ENCODE results near the gene NFASC. TPM values are rescaled to one million over a fixed set of nuclear protein-coding genes. Genes with fewer than 3 reads are reported as not detected.

NFASC gene
- total RNA-seq, 2 donors from 2014 or later = 0.27 TPM; not detected in 1

DNA sequence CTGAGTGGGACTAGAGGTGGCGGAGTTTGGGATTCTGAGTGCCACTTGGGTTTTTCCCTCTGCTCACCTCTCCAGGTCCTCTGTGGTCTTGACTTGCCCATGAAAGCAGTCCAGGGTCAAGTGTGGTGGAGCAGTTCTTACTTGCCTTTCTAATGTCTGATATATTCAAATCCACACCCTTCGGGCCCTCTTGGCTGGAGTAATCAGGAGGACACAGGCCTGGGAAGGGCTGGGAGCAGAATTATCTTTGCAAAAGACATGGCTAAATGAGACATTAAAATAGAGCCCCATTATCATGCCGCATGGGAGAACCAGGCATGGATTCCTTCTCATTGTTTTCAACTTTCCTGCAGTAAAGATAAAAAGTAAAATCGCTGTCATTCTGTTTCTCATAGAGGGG lies 74.0 kb downstream of the NFASC start:
- H3K36me3 Mint-ChIP-seq (ENCODE audit: low read depth) = peaks cover 3% of the 10 kb centered on the region
- DNase-seq = no peak
- peaks cover 8% of the 10 kb centered on the region for H3K4me1 Mint-ChIP-seq
- H3K9me3 ChIP-seq (ENCODE audit: control insufficient read depth, low read length, poor library complexity, severe bottlenecking) = no peaks in the 10 kb centered on the region
- no peak overlapping the region for H3K4me3 Mint-ChIP-seq
- ATAC-seq = no peak
- H3K27me3 Mint-ChIP-seq = peaks cover 43% of the 10 kb centered on the region
- H3K27ac Mint-ChIP-seq = no peak overlapping the region

DNA sequence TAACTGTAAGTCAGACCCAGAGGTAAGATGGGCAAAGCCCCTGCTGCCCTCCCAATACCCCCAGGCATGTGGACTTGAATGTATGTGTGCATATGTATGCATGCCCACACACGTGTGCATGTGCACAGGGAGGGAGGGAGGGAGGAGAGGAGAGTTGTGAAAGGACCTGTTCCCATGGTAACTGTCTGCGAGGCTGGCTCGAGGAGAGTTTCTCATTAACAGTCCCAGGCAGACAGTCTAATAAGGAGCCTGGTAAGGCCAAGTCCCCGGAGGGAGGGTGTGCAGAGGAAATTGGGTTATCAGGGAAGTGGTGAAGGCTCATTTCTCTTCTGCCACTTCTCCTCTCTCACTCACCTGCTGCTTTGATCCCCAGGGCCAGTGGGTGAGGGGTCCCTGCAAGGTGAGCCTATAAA lies 74.9 kb downstream of the NFASC start:
- no peaks in the 10 kb centered on the region for H3K9me3 ChIP-seq (ENCODE audit: control insufficient read depth, low read length, poor library complexity, severe bottlenecking)
- no peak overlapping the region for H3K27ac Mint-ChIP-seq
- ATAC-seq = no peak

DNA sequence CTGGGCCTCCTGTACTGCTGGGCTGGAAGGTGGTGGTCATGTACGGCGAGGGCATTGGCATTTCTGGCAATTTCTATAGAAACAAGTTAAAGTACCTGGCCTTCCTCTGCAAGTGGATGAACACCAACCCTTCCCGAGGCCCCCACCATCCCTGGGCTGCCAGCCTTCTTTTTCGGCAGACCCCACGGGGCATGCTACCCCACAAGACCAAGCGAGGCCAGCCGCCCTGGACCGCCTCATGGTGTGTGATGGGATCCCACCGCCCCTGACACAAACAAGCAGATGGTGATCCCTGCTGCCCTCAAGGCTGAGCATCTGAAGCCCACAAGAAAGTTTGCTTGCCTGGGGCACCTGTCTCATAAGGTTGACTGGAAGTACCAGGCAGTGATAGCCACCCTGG lies 76.0 kb downstream of the NFASC start:
- Mint-ChIP-seq H3K36me3 (ENCODE audit: low read depth) (peaks cover 3% of the 10 kb centered on the region), H3K27me3 (peaks cover 50% of the 10 kb centered on the region), H3K4me3 (no peak overlapping the region), H3K4me1 (peaks cover 8% of the 10 kb centered on the region), H3K27ac (no peak overlapping the region)
- H3K9me3 ChIP-seq (ENCODE audit: control insufficient read depth, low read length, poor library complexity, severe bottlenecking) = no peaks in the 10 kb centered on the region
- no peak for ATAC-seq
- DNase-seq = no peak

More for the DNA sequence above, 74.9 kb downstream of the NFASC start:
- Mint-ChIP-seq H3K27me3 (peaks cover 49% of the 10 kb centered on the region), H3K4me3 (no peak overlapping the region), H3K36me3 (ENCODE audit: low read depth) (peaks cover 3% of the 10 kb centered on the region), H3K4me1 (peaks cover 8% of the 10 kb centered on the region)
- DNase-seq = no peak

DNA sequence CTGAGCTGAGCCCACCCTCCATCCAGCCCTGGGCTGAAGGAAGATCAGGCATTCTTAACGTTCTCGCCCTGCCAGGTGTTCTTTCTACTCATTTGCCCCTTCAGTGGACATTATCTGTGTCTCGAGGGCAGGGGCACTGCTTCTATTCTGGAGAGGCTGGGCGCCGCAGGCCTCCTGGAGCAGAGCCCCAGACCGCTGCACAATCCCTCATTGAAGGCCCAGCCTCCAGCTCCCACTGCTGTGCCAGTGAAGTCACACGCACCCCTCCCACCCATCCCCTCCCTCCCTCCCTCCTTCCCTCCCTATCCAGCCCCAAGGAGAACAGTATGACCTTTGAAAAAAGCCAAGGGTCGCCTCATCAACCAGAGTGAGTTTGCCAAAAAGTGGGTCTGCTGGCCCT lies 76.7 kb downstream of the NFASC start:
- Mint-ChIP-seq H3K36me3 (ENCODE audit: low read depth) (peaks cover 3% of the 10 kb centered on the region), H3K27ac (no peak overlapping the region), H3K4me3 (no peak overlapping the region), H3K4me1 (peaks cover 8% of the 10 kb centered on the region), H3K27me3 (peaks cover 50% of the 10 kb centered on the region)
- no peak for DNase-seq
- H3K9me3 ChIP-seq (ENCODE audit: control insufficient read depth, low read length, poor library complexity, severe bottlenecking) = no peaks in the 10 kb centered on the region
- ATAC-seq = no peak

DNA sequence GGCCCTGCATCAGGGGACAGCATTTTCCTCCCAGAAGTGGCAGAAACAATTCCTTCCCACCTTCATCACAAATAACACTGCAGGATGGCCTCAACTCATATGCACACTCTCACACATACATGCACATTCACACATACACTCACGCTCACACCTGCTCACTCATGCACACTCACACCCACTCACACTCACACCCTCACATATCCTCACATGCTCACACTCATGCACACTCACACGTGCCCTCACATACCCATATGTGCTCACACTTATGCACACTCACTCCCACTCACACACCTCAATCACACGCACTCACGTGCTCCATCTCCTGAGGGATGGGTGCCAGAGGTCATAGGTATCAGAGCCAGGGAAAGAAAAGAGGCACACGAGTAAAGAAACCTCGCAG lies 77.1 kb downstream of the NFASC start:
- DNase-seq (no peak), ATAC-seq (no peak)
- no peaks in the 10 kb centered on the region for H3K9me3 ChIP-seq (ENCODE audit: control insufficient read depth, low read length, poor library complexity, severe bottlenecking)
- Mint-ChIP-seq H3K27me3 (peaks cover 50% of the 10 kb centered on the region), H3K4me3 (no peak overlapping the region), H3K36me3 (ENCODE audit: low read depth) (peaks cover 3% of the 10 kb centered on the region), H3K27ac (no peak overlapping the region), H3K4me1 (peaks cover 8% of the 10 kb centered on the region)

DNA sequence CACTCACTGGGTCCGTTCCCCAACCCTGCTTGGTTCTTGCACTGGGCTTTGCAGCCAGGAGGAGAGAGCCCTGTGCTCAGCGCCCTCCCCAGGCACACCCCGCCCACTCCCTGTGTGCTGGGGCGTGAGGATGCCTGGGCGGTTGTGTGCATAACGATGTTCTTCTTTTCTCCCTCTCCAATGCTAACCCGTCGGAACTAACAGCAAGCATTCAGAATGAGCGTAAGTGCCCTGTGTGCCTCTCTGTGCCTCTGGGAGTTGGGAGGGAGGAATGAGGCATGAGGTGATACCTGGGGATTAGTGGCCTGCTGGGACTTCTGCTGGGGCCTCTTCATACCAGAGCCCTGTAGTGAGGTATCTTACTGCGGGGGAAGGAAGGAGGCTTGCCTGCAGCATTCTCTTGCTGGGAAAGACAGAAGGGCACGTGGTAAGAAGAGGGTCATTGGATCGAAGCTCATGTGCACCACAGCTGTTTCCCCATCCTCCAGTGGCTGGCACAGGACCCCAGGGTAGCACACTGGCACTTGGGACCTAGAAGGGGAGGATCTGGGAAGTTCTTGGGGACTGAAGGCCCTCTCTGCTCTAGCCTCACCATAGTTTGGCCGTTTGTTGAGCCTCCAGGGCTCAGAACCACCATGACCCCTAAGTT lies 79.8 kb downstream of the NFASC start:
- H3K4me1 Mint-ChIP-seq = peaks cover 2% of the 10 kb centered on the region
- ATAC-seq (no peak), DNase-seq (no peak)
- no peak overlapping the region for H3K27ac Mint-ChIP-seq
- peaks cover 61% of the 10 kb centered on the region for H3K27me3 Mint-ChIP-seq
- no peaks in the 10 kb centered on the region for H3K9me3 ChIP-seq (ENCODE audit: control insufficient read depth, low read length, poor library complexity, severe bottlenecking)
- peaks cover 3% of the 10 kb centered on the region for H3K36me3 Mint-ChIP-seq (ENCODE audit: low read depth)
- H3K4me3 Mint-ChIP-seq = no peak overlapping the region

DNA sequence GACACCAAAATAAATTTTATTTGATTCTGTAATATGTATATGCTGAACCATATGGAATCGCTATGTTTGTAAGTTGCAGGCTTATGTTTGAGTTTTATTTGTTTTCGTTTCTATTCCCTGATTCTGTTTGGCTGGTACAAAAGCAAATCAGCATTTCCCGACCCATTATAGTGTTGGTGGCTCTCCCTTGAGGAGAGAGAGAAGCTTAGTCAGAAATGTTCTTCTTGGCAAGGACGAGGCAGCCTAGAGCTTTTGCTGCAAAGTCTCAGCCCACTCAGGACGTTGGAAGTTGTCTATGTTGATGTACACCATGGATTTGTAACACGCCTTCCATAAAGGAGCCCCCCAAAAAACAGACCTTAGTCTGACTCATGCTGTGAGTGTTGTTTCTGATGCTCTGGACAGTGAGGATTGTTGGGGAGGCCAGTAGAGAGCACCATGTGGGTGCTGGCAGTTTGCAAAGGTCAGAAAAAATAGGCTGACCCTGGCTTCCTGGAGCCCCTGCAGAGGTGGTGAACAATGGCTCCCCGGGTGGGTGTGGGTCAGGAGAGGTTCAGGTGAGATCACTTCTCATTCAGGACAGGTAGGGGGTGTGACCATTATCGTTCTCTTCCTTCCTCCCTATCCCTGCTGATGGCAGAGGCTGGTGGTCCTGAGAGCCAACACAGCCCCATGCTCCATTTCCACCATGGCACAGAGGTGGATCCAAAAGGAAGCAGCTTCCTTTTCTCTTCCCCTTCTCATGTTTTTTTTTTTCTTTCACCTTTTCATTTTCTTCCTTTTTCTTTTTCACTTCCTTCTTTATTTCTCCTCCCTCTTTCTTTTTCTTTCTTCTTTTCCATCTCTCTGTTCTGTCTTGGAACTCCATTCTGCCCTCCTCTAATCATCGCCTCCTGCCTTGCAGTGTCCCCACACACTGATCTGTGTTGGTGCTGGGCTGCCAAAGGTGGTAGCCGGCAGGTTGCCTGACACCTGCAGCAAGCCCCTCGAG lies 88.0 kb downstream of the NFASC start:
- peaks cover 8% of the 10 kb centered on the region for H3K36me3 Mint-ChIP-seq (ENCODE audit: low read depth)
- H3K4me3 Mint-ChIP-seq = no peak overlapping the region
- ATAC-seq (no peak), DNase-seq (no peak)
- peaks cover 3% of the 10 kb centered on the region for H3K4me1 Mint-ChIP-seq
- peak overlapping the region; percentile 43 for H3K27ac Mint-ChIP-seq
- peaks cover 95% of the 10 kb centered on the region for H3K27me3 Mint-ChIP-seq
- no peaks in the 10 kb centered on the region for H3K9me3 ChIP-seq (ENCODE audit: control insufficient read depth, low read length, poor library complexity, severe bottlenecking)

DNA sequence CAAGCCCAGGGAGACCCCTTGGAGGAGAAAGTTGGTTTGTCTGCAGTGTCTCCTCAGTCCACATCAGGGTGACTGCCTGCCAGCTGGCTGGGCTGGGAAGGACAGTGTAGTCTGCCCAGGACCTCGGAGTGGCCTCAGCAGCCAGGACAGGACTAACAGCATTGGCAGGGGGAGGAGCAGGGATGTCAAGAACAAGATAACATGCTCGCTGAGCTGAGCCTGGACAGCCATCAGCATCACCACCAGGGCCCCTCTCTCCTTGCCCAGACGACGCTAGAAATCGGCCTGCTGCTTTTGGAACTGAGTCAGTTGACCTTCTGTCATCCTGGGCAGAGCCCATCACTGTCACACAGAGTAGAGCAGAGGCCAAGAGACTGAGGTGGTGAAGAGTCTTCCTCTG lies 88.7 kb downstream of the NFASC start:
- no peak for ATAC-seq
- peaks cover 8% of the 10 kb centered on the region for H3K36me3 Mint-ChIP-seq (ENCODE audit: low read depth)
- H3K4me3 Mint-ChIP-seq = no peak overlapping the region
- peaks cover 92% of the 10 kb centered on the region for H3K27me3 Mint-ChIP-seq
- peaks cover 3% of the 10 kb centered on the region for H3K4me1 Mint-ChIP-seq
- peak overlapping the region; percentile 43 for H3K27ac Mint-ChIP-seq
- no peaks in the 10 kb centered on the region for H3K9me3 ChIP-seq (ENCODE audit: control insufficient read depth, low read length, poor library complexity, severe bottlenecking)
- DNase-seq = no peak

DNA sequence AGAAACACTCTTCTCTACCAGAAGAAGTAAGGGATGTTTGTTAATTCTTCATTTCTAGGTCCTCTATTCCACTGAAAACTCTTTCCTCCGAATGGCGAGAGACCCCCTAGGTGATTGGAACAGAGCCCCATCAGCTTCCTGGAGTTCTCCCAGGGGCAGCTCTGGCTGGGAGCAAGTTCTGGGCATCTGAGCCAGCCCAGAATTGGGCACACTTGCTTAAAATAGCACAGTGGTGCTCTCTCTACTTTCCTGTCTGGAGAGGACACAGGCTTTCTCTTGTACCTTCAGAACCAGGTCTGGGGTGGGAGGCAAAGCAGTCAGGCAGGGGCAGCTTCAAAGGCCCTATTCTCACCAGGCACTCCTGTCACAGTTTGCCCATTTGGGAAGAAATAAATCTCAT lies 89.2 kb downstream of the NFASC start:
- peaks cover 8% of the 10 kb centered on the region for H3K36me3 Mint-ChIP-seq (ENCODE audit: low read depth)
- H3K27ac Mint-ChIP-seq = no peak overlapping the region
- peaks cover 92% of the 10 kb centered on the region for H3K27me3 Mint-ChIP-seq
- ATAC-seq (no peak), DNase-seq (no peak)
- H3K9me3 ChIP-seq (ENCODE audit: control insufficient read depth, low read length, poor library complexity, severe bottlenecking) = no peaks in the 10 kb centered on the region
- no peak overlapping the region for H3K4me3 Mint-ChIP-seq
- H3K4me1 Mint-ChIP-seq = peaks cover 3% of the 10 kb centered on the region

DNA sequence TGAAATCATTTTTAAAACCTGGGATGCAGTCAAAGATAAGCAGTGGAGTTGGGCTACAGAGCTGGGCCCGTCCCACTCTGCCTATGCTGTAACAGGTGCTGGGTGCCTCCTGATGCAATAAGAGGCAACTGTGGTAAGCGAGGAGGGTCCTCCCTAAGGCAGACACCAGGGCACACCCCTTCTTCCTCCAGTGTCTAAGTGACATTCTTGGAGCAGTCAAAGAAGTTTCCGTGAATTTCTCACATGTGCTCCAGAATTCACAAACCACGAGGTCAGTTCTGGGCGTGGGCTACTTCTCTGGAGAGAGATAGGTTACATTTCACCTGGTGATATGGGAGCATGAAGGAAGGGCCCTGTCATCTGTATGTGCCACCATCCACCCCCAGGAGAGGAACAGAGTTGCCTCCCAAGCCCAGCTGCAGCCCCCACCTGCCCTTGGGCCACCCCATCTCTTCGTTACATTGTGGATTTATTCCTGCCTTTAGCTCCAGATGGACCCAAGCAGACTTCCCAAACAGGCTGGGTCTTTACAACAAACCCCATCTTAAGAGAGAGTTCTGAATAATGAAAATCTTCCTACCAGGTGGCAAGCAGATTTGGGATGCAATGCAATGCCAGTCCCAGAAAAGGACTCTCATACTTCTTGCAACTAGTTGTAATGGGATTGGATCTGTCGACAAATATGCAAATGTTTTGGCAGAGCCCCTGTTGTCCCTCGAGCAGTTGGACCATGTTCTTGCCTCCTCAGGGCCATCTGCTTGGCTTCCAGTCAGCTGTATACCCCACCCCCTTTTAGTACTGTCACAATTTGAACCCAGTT lies 89.9 kb downstream of the NFASC start:
- Mint-ChIP-seq H3K36me3 (ENCODE audit: low read depth) (peaks cover 7% of the 10 kb centered on the region), H3K27ac (no peak overlapping the region), H3K4me1 (peaks cover 3% of the 10 kb centered on the region), H3K4me3 (no peak overlapping the region), H3K27me3 (peaks cover 92% of the 10 kb centered on the region)
- DNase-seq = no peak
- no peaks in the 10 kb centered on the region for H3K9me3 ChIP-seq (ENCODE audit: control insufficient read depth, low read length, poor library complexity, severe bottlenecking)
- ATAC-seq = no peak

DNA sequence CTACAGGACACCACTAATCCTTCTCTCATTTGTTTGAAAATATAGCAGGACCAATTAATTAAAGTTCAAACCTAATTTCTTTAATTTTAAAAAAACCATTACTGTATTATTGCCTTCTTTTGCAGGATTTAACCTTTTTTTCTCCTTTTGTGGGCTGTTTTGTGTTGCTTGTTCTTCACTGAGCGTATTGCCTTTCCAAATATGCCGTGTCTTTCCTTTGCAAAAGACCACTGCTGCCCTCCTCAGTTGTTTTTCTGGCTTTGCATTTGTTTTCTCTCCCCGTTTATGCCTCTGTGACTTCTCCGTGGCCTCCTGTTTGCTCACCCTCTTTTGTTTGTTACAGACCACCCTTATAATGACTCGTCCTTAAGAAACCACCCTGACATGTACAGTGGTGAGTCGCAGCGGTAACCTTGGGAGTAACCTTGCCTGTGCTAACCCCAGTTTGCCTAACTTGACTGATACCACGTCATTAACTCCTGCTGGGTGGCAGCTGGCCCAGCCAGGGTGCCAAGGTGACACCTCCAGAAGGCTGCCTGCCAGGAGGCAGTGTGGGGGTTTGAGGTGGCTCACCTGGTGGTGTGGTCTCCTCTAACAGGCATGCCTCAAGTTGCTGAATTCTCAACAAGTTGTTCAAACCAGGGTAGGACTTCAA lies 91.2 kb downstream of the NFASC start:
- Mint-ChIP-seq H3K36me3 (ENCODE audit: low read depth) (peaks cover 3% of the 10 kb centered on the region), H3K27me3 (peaks cover 93% of the 10 kb centered on the region), H3K4me3 (no peak overlapping the region), H3K4me1 (peaks cover 3% of the 10 kb centered on the region), H3K27ac (no peak overlapping the region)
- H3K9me3 ChIP-seq (ENCODE audit: control insufficient read depth, low read length, poor library complexity, severe bottlenecking) = no peaks in the 10 kb centered on the region
- ATAC-seq = no peak
- no peak for DNase-seq

DNA sequence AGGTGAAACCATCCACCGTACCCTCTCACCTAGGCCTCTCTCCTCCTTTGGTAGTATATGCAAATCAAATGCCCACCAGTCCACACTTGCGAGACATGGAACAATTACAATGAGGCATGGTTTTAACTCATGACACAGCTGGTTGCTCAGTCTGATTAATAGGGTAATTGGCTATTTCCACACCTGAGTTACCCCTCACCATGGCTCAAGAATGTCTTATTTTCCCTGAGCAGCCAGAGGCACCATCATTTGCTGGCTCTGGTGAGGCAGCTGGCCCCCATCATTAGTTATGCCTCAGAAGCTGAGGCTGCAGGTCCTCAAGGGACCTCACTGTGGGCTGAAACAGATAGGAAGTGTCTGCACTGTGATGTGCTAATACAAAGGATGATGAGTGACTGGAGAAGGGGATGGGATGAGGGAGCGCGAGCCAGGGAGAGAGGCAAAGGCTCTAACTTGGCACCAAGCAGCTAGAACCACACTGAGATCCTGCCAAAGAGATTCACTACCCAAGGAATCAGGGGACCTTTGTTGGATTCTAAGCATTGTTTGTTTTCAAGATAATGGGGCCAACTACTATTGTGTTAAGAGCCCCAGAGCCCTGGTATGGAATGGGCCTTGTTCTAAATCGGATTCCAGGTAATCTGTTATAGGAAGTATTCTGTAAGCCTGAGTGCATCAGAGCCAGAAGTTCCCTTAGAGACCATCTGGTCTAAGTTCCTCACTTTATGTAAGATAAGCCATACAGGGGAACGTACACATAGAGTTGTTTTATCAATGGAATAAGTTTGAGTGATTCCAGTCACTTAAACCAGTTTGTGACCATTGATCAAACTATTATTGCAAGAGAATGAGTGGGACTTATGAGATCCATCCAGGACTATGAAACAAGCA lies 92.3 kb downstream of the NFASC start:
- no peaks in the 10 kb centered on the region for H3K9me3 ChIP-seq (ENCODE audit: control insufficient read depth, low read length, poor library complexity, severe bottlenecking)
- Mint-ChIP-seq H3K36me3 (ENCODE audit: low read depth) (peaks cover 3% of the 10 kb centered on the region), H3K4me3 (no peak overlapping the region), H3K4me1 (peaks cover 3% of the 10 kb centered on the region), H3K27me3 (peaks cover 93% of the 10 kb centered on the region), H3K27ac (no peak overlapping the region)
- no peak for DNase-seq
- no peak for ATAC-seq

Data from T-helper 17 cell (primary cell).